ENCODE measurements around the gene PLK3.

DNA sequence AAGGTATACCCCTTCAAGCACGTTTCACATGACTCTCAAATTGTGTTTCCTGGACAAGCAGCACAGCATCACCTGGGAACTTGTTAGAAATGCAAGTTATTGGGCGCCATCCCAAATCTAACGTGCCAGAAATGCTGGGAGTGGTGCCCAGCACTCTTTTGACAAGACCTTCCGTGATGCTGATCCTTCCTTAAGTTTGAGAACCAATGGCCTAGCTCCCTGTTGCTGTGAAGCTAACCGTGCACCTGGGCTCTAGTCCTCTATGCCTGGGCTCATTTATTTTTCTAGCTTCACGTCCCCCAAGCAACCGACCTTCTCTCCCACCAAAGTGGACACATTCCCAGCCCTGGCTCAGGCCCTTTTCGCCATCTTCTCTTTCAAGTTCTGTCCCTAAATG, 16.5 kb upstream of the PLK3 start:
- TF ChIP-seq, protein P1, sequence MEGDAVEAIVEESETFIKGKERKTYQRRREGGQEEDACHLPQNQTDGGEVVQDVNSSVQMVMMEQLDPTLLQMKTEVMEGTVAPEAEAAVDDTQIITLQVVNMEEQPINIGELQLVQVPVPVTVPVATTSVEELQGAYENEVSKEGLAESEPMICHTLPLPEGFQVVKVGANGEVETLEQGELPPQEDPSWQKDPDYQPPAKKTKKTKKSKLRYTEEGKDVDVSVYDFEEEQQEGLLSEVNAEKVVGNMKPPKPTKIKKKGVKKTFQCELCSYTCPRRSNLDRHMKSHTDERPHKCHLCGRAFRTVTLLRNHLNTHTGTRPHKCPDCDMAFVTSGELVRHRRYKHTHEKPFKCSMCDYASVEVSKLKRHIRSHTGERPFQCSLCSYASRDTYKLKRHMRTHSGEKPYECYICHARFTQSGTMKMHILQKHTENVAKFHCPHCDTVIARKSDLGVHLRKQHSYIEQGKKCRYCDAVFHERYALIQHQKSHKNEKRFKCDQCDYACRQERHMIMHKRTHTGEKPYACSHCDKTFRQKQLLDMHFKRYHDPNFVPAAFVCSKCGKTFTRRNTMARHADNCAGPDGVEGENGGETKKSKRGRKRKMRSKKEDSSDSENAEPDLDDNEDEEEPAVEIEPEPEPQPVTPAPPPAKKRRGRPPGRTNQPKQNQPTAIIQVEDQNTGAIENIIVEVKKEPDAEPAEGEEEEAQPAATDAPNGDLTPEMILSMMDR (IDR thresholded peaks at IDR 0.05) = no peak
- TF ChIP-seq POLR2A (IDR thresholded peaks at IDR 0.05) = no peak

Measured in right lobe of liver (tissue), 4 donors.